NCI-H345 treated with DMSO at 0.1 percent for 48 hours (cell line): ENCODE data around the gene SPEM3.
"Not testable (repeated sequence)": the region's sequence is repeated elsewhere in the genome, so short reads cannot be mapped to it uniquely, and the experiment has no call there.

Experiments used
- DNase-seq: peaks from one replicate; lab custom pipeline; 2025; ENCODE audit not compliant: unreplicated experiment; lab: John Stamatoyannopoulos, UW

SPEM3 gene

GRCh38 chr17:7468804-7469389 is 40.2 kb downstream of the SPEM3 start:
- no peak for DNase-seq

- not testable (repeated sequence) for DNase-seq
Measured at GRCh38 chr17:7469843-7470242, 41.2 kb downstream of the SPEM3 start.

GRCh38 chr17:7470457-7470973 is 41.9 kb downstream of the SPEM3 start:
- not testable (repeated sequence) for DNase-seq

- DNase-seq: no peak
Measured at GRCh38 chr17:7471729-7472128, 43.1 kb downstream of the SPEM3 start.

GRCh38 chr17:7474767-7475166 is 46.1 kb downstream of the SPEM3 start:
- DNase-seq: not testable (repeated sequence)

- no peak for DNase-seq
Measured at GRCh38 chr17:7475764-7476422, 47.2 kb downstream of the SPEM3 start.

GRCh38 chr17:7476494-7476893 is 47.8 kb downstream of the SPEM3 start:
- no peak for DNase-seq

- DNase-seq: no peak
Measured at GRCh38 chr17:7476951-7477350, 48.3 kb downstream of the SPEM3 start.

GRCh38 chr17:7477392-7478275 is 49.0 kb downstream of the SPEM3 start:
- no peak for DNase-seq

GRCh38 chr17:7478276-7479212 is 49.9 kb downstream of the SPEM3 start:
- no peak for DNase-seq

- peak; percentile 4 for DNase-seq
Measured at GRCh38 chr17:7479213-7480088, 50.8 kb downstream of the SPEM3 start, which contains the start of gene ZBTB4. Gene ZBTB4 (minus strand): TSS chr17:7479631. CDS start chr17:7466801, 12,830 bp downstream.

- DNase-seq: no peak
Measured at GRCh38 chr17:7480089-7480384, 51.4 kb downstream of the SPEM3 start.

- DNase-seq: not testable (repeated sequence)
Measured at GRCh38 chr17:7481275-7481674, 52.6 kb downstream of the SPEM3 start, which contains the start of gene SLC35G6. Gene SLC35G6 (plus strand): TSS chr17:7481446. CDS start chr17:7481517, 71 bp downstream.

- not testable (repeated sequence) for DNase-seq
Measured at GRCh38 chr17:7481842-7482741, 53.4 kb downstream of the SPEM3 start.
